NCI-H146 (cell line): ENCODE data around the gene PITRM1.

Source experiments
- DNase-seq: peaks from one replicate; lab custom pipeline; 2025; lab: John Stamatoyannopoulos, UW

The PITRM1 gene

DNA sequence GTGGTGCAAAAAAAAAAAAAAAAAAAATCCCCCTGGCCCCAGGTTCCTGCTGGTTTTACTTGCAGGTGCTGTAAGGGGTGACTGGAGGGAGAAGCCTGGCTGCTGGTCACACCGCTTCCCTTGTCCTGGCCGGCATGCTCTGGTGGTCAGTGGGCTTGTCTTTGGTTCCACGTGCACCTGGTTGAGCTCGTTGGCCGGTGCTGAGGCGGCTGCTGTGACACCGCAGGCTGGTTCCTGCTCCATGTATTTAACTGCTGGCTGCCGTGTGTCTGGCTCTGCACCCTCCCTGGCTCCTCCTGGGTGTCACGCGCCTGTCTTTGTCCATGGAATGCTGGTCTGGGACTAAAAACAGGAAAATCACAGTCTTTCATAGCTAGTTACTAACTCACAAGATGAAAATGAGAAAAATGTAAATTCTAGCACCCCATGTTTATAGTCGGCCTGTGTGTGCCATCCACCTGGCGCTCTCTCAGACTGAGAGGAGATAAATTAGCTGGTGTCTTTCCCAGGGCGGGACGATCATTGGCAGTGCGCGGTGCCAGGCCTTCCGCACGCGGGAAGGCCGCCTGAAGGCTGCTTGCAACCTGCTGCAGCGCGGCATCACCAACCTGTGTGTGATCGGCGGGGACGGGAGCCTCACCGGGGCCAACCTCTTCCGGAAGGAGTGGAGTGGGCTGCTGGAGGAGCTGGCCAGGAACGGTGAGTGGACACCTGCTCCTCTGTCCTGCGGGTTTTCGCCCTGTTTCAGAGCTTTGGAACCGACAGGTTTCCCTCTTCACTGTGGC lies 71.5 kb downstream of the PITRM1 start:
- no peak for DNase-seq

DNA sequence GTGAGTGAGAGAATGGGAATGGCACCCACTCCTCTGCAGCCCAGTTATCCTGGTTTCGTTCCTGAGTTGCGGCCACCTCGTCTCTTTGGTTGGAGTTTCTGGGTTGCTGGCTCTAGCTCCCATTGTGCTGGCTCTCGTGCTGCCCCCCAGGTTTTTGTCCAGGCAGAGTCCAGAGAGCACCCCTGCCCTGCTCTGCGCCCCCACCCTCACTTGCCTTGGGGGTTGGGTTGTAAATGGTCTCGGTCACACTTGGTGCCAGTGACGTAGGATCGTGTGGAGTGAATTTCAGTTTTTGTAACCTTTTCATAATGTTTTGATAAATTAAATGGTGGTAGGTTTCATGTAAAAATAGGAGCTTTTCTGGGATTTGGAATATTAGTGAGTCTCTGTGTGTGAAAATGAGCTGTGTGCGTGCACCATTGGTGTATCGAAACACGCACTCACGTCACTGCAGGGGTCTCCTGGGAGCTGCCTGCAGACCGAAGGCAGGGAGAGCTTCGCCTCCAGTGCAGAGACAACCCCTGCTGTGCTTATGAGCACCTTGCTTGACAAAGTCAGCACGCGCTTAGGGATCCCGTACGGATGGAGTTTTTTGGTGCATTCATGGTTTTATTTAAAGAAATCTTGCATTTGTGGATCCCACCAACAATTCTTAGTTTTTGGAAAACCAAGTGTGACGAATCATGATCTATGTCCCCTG lies 72.3 kb downstream of the PITRM1 start:
- no peak for DNase-seq

DNA sequence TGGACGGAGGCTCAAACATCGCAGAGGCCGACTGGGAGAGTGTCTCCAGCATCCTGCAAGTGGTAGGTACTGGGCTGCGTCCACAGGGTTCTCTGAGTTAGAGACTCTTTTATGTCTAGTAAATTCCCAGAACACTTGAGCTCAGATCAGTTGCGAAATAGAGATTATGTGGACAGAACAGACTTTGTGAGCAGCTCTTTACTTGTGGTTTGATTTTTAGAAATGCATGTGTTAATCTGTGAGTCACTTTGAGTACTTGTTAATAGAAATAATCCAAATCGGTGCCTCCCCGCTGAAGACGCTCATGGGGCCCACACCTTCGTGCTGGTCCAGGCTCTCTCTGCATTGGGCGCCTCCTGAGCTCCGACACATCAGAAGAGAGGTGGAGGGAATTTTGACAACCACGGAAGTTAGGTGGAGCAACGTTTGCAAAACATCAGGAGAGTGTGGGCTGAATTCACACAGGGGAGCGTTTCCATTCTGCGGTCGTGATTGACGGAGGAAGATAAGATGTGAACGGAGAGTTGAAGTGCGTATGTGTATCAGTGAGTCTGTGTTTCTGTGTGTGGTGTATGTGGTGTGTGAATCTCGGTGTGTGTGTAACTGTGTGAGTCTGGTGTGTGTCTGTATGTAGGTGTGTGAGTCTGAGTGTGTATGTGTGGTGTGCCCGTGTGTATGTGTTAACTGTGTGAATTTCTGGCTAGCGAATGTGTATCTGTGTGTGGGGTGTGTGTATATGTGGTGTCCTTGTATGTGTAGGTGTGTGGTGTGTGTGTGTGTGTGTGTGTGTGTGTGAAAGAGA lies 73.1 kb downstream of the PITRM1 start:
- DNase-seq = no peak

DNA sequence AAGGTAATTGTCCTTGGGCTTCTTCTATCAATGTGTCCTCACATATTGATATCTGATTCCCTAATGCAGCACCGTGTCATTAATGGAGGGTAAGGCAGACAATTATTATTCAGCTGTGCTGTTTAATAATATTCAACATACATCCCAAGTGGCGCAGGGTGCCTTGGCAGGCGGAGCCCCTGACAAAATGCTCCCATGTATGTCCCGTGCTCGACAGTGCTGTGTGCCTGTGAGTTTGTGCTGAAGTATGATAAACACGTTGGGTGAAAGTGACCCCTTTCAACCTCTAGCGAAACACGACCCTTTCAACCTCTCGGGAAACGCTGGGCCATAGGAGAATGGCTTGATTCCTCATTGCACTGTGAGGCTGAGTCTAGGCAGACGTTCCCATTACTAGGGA lies 73.9 kb downstream of the PITRM1 start:
- DNase-seq = no peak

DNA sequence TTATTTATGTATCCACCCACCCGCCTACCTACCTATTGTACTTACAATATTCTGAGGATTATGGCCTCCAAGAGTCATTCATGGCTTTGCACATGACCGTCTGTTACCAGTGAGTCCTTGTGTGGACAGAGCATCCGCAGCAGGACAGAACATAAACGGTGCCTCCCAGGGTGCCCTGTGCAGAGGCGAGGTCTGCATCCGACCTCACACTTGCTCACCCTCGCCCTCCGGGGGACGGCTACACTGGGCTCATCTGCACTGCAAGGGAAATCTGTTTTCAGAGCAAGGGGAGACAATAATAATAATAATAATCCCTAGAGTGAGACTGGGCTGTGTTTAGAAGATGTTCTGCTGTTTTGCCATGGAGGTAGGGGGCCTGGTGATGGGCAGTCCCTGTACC lies 75.4 kb downstream of the PITRM1 start:
- no peak for DNase-seq

DNA sequence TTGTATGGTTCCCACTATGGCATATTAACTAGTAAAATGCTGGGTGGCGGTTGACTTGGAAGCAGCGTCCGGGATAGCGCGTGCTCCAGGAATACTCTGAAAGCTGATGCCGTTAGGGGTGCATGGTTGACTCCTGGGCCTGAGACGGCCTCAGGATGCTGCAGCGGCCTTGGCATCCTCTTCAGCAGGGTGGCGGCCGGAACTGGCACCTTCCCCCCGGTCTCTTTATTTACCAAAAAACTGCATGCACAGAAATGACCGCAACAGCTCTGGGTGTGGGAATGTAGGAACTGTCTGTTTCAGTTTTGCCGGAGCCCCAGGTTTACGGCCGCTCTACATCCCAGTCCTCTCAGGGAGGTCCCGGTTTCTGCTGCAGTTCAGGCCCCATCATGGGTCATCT lies 76.4 kb downstream of the PITRM1 start:
- no peak for DNase-seq

DNA sequence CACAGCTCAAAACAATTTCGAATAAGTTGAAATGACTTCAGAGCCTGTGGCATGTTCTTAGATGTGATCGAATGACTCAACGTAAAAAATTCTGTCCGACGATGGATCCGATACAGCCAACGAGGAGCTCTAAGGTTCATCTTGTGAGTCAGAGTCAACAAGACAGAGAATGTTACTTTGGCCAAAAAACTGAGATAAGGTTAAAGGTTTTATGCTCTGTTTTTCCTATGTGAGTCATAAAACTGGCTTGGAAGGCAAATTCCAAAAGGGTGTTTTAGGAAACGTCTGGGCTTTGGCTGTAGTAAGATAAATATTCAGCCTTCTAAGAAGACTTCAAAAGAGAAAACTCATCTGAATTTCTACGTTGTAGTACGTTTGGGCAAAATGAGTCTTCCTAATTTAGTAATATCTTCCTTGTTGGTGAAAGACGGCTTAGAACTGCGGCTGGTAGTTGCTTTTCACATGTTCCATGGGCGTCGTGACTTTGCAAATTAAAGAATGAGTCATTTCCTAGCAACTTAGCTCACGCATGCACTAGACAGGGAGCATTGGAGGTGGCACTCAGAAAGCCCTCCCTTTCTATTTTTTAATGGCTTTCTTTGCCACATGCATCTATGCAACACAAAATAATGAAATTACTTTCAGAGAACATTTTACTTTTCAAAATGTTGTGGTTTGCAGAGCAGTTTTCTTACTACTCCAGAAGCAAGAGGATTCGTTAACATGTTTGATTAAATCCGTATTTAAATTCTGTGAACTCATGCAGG lies 77.0 kb downstream of the PITRM1 start:
- no peak for DNase-seq

DNA sequence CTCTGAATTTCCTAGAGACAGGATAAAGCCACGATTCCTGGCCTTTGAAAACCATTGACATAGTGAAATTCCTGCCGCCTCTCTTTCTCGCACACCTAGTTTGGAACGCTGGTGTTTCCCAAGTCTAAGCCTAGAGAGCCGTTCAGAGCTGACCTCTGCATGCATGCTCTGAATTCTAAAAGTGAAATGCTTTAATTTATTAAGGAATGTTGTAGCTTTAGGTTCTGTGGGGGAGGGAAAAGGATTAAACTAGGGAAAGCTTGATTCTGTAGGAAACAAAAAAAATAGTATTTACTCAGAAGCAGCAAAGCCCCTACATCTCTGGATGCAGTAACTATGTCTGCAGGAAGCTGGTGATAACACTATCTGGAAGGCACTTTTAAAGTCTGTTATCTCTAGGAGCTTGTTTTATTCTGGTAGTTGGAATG lies 78.0 kb downstream of the PITRM1 start:
- no peak for DNase-seq

DNA sequence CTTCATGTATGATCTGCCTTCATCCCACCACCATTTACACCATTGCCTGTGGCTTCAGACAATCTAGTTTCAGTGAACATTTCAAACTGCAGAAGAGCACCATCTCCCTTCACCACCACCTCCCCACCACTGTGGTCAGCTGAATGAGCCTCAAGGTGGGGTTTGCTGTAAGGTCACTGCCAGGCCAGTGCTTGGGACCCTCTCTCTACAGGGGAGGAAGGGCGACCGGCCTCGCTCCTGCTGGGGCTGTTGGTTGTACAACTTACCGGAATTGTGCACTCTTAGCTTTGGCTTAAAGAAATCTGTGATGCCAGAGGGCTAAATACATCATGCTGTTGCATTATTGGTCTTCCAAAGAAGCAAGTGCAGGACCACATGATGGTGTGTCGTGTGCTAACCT lies 78.6 kb downstream of the PITRM1 start:
- no peak for DNase-seq

DNA sequence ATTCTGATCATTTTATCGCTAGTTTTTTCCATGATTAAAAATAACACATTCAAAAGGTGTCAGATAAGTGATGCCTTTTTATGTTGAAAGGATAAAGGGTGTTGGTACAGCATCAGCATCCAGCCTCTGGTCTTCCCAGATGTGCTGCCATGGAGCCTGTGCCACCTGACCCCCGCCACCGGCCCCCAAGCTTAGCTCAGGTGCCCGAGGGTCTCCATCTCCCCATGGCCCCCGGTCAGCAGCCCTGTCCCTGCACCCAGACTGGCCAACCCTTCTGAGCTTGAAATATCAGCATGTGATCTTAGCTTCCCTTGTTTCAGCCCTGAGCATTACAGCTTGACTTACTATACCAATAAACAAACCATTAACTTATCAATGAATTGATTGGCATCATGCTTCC lies 80.7 kb downstream of the PITRM1 start:
- DNase-seq = no peak

DNA sequence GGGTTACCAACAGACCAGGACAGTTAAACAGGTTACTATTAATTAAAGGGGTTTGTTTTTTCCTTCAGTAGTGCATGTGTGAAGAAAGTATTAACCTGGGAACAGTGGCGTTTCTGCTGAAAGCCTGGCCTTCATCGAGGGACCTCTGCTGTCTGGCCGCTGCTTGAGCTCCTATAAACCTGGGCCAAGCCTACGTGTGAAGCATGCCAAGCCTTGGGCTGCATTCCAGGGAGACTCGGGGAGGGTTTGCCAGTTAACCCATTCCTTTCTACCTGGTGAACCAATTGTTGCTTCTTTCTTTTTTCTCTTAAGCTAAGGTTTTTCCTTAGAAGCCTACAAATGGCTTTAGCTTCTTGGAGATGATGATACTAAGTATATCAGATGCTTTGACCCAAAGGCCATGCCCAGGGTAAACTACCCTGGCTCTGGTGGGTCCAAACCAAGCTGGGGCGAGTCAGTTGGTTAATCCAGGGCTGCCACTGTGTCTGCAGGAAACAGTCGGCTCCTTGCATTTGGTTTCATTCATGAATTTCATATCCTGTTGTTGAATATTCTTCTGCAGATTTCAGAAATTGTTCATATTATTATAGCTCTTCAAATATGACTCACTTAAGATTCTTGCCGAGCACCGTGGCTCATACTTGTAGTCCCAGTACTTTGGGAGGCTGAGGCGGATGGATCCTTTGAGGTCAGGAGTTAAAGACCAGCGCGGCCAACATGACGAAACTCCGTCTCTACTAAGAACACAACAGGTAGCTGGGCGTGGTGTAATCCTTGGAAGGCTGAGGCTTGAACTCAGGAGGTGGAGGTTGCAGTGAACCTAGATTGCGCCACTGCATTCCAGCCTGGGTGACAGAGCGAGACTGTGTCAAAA lies 81.4 kb downstream of the PITRM1 start:
- DNase-seq = no peak

DNA sequence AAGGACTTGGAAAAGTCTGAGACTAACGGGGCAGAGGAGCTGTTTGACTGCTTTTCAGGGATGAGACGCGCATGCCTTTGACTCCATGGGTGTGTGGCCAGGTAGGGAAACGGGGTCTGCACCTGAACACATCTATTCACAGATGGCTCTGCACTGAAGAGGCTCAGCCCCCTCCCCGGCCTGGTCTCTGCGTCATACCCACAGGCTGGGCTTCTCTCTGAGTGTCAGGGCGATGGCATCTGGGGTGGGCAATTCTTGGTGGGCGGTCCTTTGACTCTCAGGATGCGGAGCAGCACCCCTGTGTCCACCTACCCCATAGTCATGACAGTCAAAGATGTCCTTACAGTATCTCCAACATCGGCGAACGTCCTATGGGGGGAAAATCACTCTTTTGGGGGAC lies 82.2 kb downstream of the PITRM1 start:
- DNase-seq = no peak
